ENCODE results near the gene BLTP3A.
"Not testable (repeated sequence)": the region's sequence is repeated elsewhere in the genome, so short reads cannot be mapped to it uniquely, and the experiment has no call there.

Gene BLTP3A

GRCh38 chr6:34791701-34792604, at the start of gene BLTP3A:
Gene BLTP3A, plus strand, starts transcription at chr6:34792083. Its CDS starts 168 bp downstream, at chr6:34792251.
- in situ Hi-C loops (cut with MboI; ENCODE audit: low sequenced_read_pairs) = no loop called here

GRCh38 chr6:34742094-34742493, 49.8 kb upstream of the BLTP3A start:
- in situ Hi-C loops (cut with MboI; ENCODE audit: low sequenced_read_pairs) = no loop called here

GRCh38 chr6:34743625-34744293, 48.1 kb upstream of the BLTP3A start:
- in situ Hi-C loops (cut with MboI; ENCODE audit: low sequenced_read_pairs) = no loop called here

GRCh38 chr6:34744294-34744647, 47.6 kb upstream of the BLTP3A start:
- in situ Hi-C loops (cut with MboI; ENCODE audit: low sequenced_read_pairs) = not testable (repeated sequence)

- in situ Hi-C loops (cut with MboI; ENCODE audit: low sequenced_read_pairs) = no loop called here
Observed at GRCh38 chr6:34745277-34746103, 46.4 kb upstream of the BLTP3A start.

GRCh38 chr6:34746104-34746846, 45.6 kb upstream of the BLTP3A start:
- in situ Hi-C loops (cut with MboI; ENCODE audit: low sequenced_read_pairs) = no loop called here

GRCh38 chr6:34748757-34749156, 43.1 kb upstream of the BLTP3A start:
- in situ Hi-C loops (cut with MboI; ENCODE audit: low sequenced_read_pairs) = no loop called here

GRCh38 chr6:34756513-34756856, 35.4 kb upstream of the BLTP3A start:
- in situ Hi-C loops (cut with MboI; ENCODE audit: low sequenced_read_pairs) = not testable (repeated sequence)

GRCh38 chr6:34757687-34758274, 34.1 kb upstream of the BLTP3A start:
- in situ Hi-C loops (cut with MboI; ENCODE audit: low sequenced_read_pairs) = no loop called here

GRCh38 chr6:34760108-34760507, 31.8 kb upstream of the BLTP3A start:
- in situ Hi-C loops (cut with MboI; ENCODE audit: low sequenced_read_pairs) = no loop called here

GRCh38 chr6:34761681-34762080, 30.2 kb upstream of the BLTP3A start:
- in situ Hi-C loops (cut with MboI; ENCODE audit: low sequenced_read_pairs) = not testable (repeated sequence)

- in situ Hi-C loops (cut with MboI; ENCODE audit: low sequenced_read_pairs) = no loop called here
Observed at GRCh38 chr6:34768148-34768547, 23.7 kb upstream of the BLTP3A start.

GRCh38 chr6:34771727-34772126, 20.2 kb upstream of the BLTP3A start:
- in situ Hi-C loops (cut with MboI; ENCODE audit: low sequenced_read_pairs) = no loop called here

- in situ Hi-C loops (cut with MboI; ENCODE audit: low sequenced_read_pairs) = no loop called here
Observed at GRCh38 chr6:34772940-34773339, 18.9 kb upstream of the BLTP3A start.

GRCh38 chr6:34773916-34774315, 18.0 kb upstream of the BLTP3A start:
- in situ Hi-C loops (cut with MboI; ENCODE audit: low sequenced_read_pairs) = no loop called here

- in situ Hi-C loops (cut with MboI; ENCODE audit: low sequenced_read_pairs) = no loop called here
Observed at GRCh38 chr6:34774967-34775366, 16.9 kb upstream of the BLTP3A start.

- in situ Hi-C loops (cut with MboI; ENCODE audit: low sequenced_read_pairs) = not testable (repeated sequence)
Observed at GRCh38 chr6:34785375-34785774, 6.5 kb upstream of the BLTP3A start.

GRCh38 chr6:34787152-34787551, 4.7 kb upstream of the BLTP3A start:
- in situ Hi-C loops (cut with MboI; ENCODE audit: low sequenced_read_pairs) = not testable (repeated sequence)

- in situ Hi-C loops (cut with MboI; ENCODE audit: low sequenced_read_pairs) = no loop called here
Observed at GRCh38 chr6:34788111-34788510, 3.8 kb upstream of the BLTP3A start.

- in situ Hi-C loops (cut with MboI; ENCODE audit: low sequenced_read_pairs) = no loop called here
Observed at GRCh38 chr6:34791164-34791700, 651 bp upstream of the BLTP3A start.

All from HL-60/S4 (cell line).